HG02759 (cell line): ENCODE data around the gene CCDC146.
"Not testable (repeated sequence)": the region's sequence is repeated elsewhere in the genome, so short reads cannot be mapped to it uniquely, and the experiment has no call there.

Source experiments
- ATAC-seq: cut with Tn5 transposase; IDR thresholded peaks from one replicate; pipeline ENCODE4 v1.9.1; 2021; ENCODE audit warnings: mild to moderate bottlenecking, moderate library complexity; ENCODE audit not compliant: unreplicated experiment

CCDC146 gene

GRCh38 chr7:77242554-77242953, 120.1 kb downstream of the CCDC146 start:
- ATAC-seq, result no peak

GRCh38 chr7:77244222-77244934, 122.0 kb downstream of the CCDC146 start:
- no peak for ATAC-seq

- no peak for ATAC-seq
These were observed 122.8 kb downstream of the CCDC146 start for GRCh38 chr7:77245015-77245755.

DNA sequence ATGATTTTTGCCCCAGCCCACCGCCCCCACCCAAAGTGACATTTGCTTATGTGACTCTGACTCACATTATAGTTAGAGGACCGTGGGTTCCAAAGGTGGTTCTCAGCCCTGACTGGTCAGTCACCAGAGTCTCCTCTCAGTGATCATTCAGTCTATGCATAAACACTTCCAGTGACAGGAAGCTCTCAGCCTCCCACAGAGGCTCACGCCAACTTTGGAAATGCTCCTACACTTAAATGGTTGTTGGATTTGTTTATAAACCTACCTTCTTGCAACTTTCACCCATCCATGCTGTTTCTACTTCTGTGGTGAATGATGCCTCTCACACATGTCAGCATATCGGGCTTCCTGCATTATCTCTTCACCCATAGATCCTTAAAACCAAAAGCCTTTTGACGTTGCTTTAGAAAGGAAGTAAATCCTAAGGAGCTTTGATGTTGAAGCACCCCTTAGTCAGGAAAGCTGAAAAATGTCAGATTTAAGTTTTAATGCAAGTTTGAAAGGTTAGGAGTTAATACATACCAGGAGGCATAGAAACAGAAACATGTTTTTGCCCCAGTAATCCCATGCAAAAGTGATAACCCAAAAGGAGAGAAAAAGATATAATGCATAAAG, 123.7 kb downstream of the CCDC146 start:
- ATAC-seq, result no peak

- ATAC-seq, result peak; percentile 86
These were observed 124.9 kb downstream of the CCDC146 start for GRCh38 chr7:77247206-77247850.

- no peak for ATAC-seq
These were observed 125.7 kb downstream of the CCDC146 start for GRCh38 chr7:77248154-77248553.

DNA sequence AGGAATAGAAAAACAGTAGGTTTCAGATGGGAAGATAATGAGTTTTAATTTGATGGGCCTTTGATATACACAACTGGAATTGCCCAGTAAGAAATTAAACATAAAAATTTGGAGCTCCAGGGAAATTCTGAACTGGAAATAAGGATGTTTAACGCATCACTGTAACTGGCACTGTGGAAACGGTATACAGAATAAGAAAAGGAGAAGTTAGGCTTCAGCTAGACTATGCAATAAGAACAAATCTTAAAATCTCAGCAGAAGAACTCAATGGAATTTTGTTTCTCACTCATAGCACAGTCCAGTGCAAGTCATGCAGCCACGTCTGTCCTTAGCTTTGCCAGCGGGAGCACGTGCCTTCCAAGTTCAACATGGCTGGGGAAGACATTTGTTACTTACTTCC, 130.1 kb downstream of the CCDC146 start:
- no peak for ATAC-seq

DNA sequence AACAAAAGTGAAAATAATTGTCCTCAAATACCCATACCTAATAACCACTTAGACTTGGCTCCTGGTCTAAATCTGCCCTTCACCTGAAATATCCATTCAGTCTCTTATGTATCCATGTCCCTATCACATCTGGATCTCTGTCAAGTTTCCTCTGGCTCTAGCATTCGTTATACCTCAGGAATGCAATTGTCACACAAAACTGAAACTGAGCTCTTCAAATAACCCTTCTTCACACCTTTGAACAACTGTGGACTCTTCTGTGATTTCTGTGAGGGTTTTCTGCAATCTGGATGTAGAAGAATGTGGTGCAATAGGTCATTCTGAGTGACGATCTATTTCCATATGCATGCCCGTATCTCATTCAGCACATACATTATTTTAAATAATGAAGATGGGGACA, 130.7 kb downstream of the CCDC146 start:
- no peak for ATAC-seq

DNA sequence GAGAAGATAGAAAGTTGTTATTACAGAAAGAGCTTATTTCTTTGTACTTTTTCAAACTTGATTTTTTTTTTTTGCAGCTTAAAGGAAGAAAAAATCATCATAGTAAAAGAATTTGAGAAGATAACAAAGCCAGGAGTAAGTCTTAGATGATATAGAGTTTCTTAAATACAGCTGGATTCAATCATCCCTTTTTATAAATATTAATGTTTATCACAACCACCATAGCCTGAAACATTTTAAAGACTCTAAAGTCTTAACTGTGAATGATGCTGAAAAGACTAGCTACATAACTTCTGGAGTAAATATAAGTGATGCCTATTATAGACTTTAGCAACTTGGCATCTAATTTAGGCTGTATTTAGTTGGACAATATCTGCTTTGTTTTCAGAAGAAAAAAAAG, 132.0 kb downstream of the CCDC146 start:
- no peak for ATAC-seq

DNA sequence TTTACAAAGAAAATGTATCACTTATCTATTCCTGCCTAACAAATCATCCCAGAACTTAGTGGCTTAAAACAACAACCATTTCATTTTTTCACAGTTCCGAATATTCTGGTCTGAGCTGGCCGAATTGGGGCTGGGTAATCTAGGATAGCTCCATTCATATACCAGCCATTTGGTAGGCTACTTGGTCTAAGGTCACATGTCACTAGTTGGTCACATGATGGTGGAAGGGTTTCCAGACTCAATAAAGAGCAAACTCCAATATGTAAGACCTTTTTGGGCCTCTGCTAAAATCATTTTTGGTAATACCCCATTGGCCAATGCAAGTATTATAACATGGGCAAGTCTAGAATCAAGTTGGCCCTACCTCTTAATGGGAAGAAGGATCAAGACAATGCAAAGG, 132.5 kb downstream of the CCDC146 start:
- no peak for ATAC-seq

GRCh38 chr7:77258014-77258413, 135.6 kb downstream of the CCDC146 start:
- no peak for ATAC-seq

- no peak for ATAC-seq
These were observed 136.2 kb downstream of the CCDC146 start for GRCh38 chr7:77258593-77258992.

GRCh38 chr7:77262316-77262715, 139.9 kb downstream of the CCDC146 start:
- ATAC-seq, result no peak

DNA sequence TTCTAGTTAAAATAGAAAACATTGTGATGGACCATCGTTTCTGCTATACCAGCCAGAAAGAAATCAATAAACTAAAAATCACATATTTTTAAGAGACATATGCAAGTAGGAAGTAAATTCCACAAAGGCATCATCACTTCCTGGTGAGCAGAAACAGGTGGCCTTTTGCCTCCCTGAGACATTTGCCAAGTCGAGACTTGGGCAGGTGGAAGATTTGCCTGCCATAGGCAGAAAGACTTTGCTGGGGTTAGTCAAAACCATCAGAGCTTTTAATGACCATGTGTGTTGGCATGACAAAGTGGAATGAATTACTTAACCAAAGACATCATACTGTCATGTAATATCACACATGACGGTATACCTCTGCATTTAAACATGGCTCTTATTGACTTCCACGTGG, 143.3 kb downstream of the CCDC146 start:
- no peak for ATAC-seq

- peak; percentile 90 for ATAC-seq
These were observed 143.9 kb downstream of the CCDC146 start for GRCh38 chr7:77266291-77266794.

DNA sequence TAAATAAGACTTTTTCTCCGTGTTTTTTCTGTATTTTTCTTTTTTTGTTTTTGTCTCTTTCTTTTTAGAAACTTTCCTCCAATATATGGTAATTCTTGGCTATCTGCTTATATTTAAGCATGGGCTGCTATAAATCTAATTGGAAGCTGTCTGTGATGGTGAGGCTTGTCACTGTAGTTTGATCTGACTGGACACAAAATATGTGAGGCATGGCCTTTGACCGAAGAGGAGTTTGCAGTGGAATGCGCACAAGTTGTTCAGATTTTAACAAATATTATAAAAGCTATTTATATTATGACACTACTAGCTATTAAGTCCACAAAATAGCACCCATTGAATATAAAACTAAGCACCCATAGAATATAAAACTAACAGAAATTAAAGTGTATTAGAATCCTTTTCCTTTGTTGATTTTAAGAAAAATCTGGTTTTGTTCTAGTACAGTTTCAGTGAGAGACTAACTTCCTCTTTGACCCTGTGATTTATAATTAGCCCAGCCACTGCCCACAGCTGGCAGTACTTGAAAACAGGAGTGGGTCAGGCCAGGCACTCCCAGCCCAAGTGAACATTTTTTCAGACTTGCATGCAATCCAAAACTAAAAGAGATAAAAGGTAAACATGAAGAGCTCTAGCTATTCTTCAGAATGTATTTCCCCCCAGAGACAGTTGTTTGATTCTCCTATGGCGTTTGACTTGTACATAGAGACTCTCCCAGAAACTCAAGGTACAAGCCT, 147.1 kb downstream of the CCDC146 start:
- ATAC-seq, result peak; percentile 71

- ATAC-seq, result no peak
These were observed 147.7 kb downstream of the CCDC146 start for GRCh38 chr7:77270094-77270480.

- ATAC-seq, result no peak
These were observed 149.4 kb downstream of the CCDC146 start for GRCh38 chr7:77271766-77272165.

DNA sequence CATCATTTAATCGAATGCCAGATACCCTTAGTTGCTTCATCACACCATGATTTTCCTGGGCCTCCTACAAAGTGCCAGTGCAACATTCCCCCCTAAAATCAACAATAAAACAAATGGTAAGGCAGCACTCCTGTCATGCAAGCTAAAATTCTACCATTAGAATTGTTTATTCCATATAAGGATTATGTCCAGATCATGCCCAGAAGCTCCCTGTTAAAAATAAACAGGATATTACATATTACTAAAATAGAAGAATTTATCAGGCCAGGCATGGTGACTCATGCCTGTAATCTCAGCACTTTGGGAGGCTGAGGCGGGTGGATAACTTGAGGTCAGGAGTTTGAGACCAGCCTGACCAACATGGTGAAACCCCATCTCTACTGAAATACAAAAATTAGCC, 153.2 kb downstream of the CCDC146 start:
- ATAC-seq, result not testable (repeated sequence)

- no peak for ATAC-seq
These were observed 153.7 kb downstream of the CCDC146 start for GRCh38 chr7:77276120-77276519.
